B cell (primary cell): Measurements from ENCODE around the gene CAP2. TPM values are rescaled to one million over a fixed set of nuclear protein-coding genes. Genes with fewer than 3 reads are reported as not detected.

Experiments used
- ATAC-seq: fragments of 200-7000 bp; cut with Tn5 transposase; one replicate; pipeline ENCODE4 v1.10.0; 2021; ENCODE audit warnings: low read depth, mild to moderate bottlenecking, moderate number of reproducible peaks, moderate library complexity
- CTCF ChIA-PET: fragments of 350-600 bp; sonication (Branson Sonifier 250); formaldehyde crosslinking; loops from one replicate; lab custom pipeline; 2021; ENCODE audit warnings: antibody characterized with exemption, inconsistent platforms; lab: Charles Lee
- POLR2A ChIA-PET: fragments of 350-600 bp; sonication (Branson Sonifier 250); formaldehyde crosslinking; loops from one replicate; lab custom pipeline; 2021; ENCODE audit warnings: antibody characterized with exemption; lab: Charles Lee
- DNase-seq: peaks from one replicate; pipeline ENCODE4 v3.0.0; 2013
- H2AFZ ChIP-seq: 2 replicates; pipeline ENCODE4 v1.6.1; 2012; ENCODE audit warnings: mild to moderate bottlenecking, low read depth, low read length; ENCODE audit not compliant: insufficient read depth, poor library complexity, severe bottlenecking
- H3K27ac ChIP-seq, 2 donors: 1 replicate in 1 of 2; 2 replicates in 1 of 2; pipeline ENCODE4 v1.5.1; 2012 to 2013; ENCODE audit warnings: low read length in 2 of 2, mild to moderate bottlenecking in 2 of 2, moderate library complexity in 1 of 2
- H3K27me3 ChIP-seq, 4 experiments: fragments of 200-600 bp in 1 of 4; sonication (generic) in 1 of 4; replicated peaks in 1 of 4; 1 replicate in 2 of 4; 2 replicates in 2 of 4; pipeline versions ENCODE4 v1.6.1 to v1.7.0; 2013 to 2016; ENCODE audit warnings: low read length in 3 of 4, mild to moderate bottlenecking in 2 of 4, mixed read lengths in 1 of 4, moderate library complexity in 1 of 4; ENCODE audit not compliant: insufficient read depth in 4 of 4, control insufficient read depth in 3 of 4; ENCODE audit errors: control extremely low read depth in 1 of 4
- H3K36me3 ChIP-seq, 2 experiments: replicated peaks in 1 of 2; 1 replicate in 1 of 2; 2 replicates in 1 of 2; pipeline versions ENCODE4 v1.6.1 to v1.7.1; 2013; ENCODE audit warnings: low read length in 1 of 2; ENCODE audit not compliant: insufficient read depth in 2 of 2, control insufficient read depth in 1 of 2; ENCODE audit errors: control extremely low read depth in 1 of 2, extremely low read depth in 1 of 2
- H3K4me1 ChIP-seq, 2 donors: fragments of 200-600 bp in 1 of 2; sonication (generic) in 1 of 2; 1 replicate in 1 of 2; 2 replicates in 1 of 2; pipeline versions ENCODE4 v1.5.1 to v1.6.1; 2013 to 2017; ENCODE audit warnings: low read length in 2 of 2; ENCODE audit not compliant: control insufficient read depth in 2 of 2, insufficient read depth in 2 of 2
- H3K4me2 ChIP-seq: replicated peaks from 2 replicates; pipeline ENCODE3; 2012; ENCODE audit warnings: mild to moderate bottlenecking, low read depth, low read length; ENCODE audit not compliant: poor library complexity, severe bottlenecking
- H3K4me3 ChIP-seq, 5 experiments: fragments of 200-600 bp in 1 of 5; sonication (generic) in 1 of 5; 1 replicate in 3 of 5; 2 replicates in 2 of 5; pipeline versions ENCODE4 v1.5.1 to v1.7.0; 2011 to 2016; ENCODE audit warnings: low read length in 4 of 5, mild to moderate bottlenecking in 4 of 5, low read depth in 2 of 5, control low read depth in 1 of 5, moderate library complexity in 1 of 5; ENCODE audit not compliant: insufficient read depth in 1 of 5; ENCODE audit errors: control extremely low read depth in 1 of 5, extremely low read depth in 1 of 5
- H3K79me2 ChIP-seq: fragments of 200-600 bp; sonication (generic); one replicate; pipeline ENCODE4 v1.6.0; 2016; ENCODE audit warnings: low read length; ENCODE audit not compliant: control insufficient read depth, insufficient read depth
- H3K9ac ChIP-seq: fragments of 200-600 bp; sonication (generic); 2 replicates; pipeline ENCODE4 v1.6.1; 2017; ENCODE audit warnings: mild to moderate bottlenecking, low read length, moderate library complexity
- H3K9me3 ChIP-seq, 3 donors: one replicate each; pipeline versions ENCODE4 v1.6.1 to v1.7.1; 2013; ENCODE audit warnings: low read length in 2 of 3; ENCODE audit not compliant: control insufficient read depth in 2 of 3, insufficient read depth in 1 of 3; ENCODE audit errors: control extremely low read depth in 1 of 3
- H4K20me1 ChIP-seq: 2 replicates; pipeline ENCODE4 v1.6.0; 2012; ENCODE audit warnings: mild to moderate bottlenecking, low read length; ENCODE audit not compliant: insufficient read depth, control insufficient read depth, poor library complexity, severe bottlenecking
- H3K27ac Mint-ChIP-seq: one replicate; pipeline ENCODE4 v1.8.0; 2021; ENCODE audit warnings: mixed read lengths
- H3K27me3 Mint-ChIP-seq: one replicate; pipeline ENCODE4 v1.8.0; 2021; ENCODE audit warnings: mixed read lengths
- H3K4me1 Mint-ChIP-seq: one replicate; pipeline ENCODE4 v1.8.0; 2021; ENCODE audit warnings: mixed read lengths
- H3K4me3 Mint-ChIP-seq: one replicate; pipeline ENCODE4 v1.8.0; 2021; ENCODE audit warnings: mixed read lengths
- H3K9me3 Mint-ChIP-seq: one replicate; pipeline ENCODE4 v1.8.0; 2022; ENCODE audit warnings: mixed read lengths; ENCODE audit not compliant: insufficient read depth
- CTCF ChIP-seq: fragments of 200-600 bp; IDR thresholded peaks from one replicate; pipeline ENCODE4 v1.8.0; 2022; ENCODE audit warnings: antibody characterized with exemption, mild to moderate bottlenecking
- EZH2 ChIP-seq: IDR thresholded peaks from 2 replicates; pipeline ENCODE4 v1.6.1; 2012; ENCODE audit warnings: borderline replicate concordance, low read depth, mild to moderate bottlenecking, moderate library complexity, low read length; ENCODE audit not compliant: insufficient read depth, poor library complexity, severe bottlenecking
- WGBS: methylation state at CpG from one replicate; pipeline ENCODE4 v1.1.5; 2013; ENCODE audit warnings: missing lambda C conversion rate; ENCODE audit not compliant: insufficient coverage; 5-methylcytosine and 5-hydroxymethylcytosine counted together
- intact Hi-C: fragments of 100-400 bp; cut with micrococcal nuclease; formaldehyde crosslinking; loops from one replicate; pipeline ENCODE4 v1.10.0; 2022
- polyA plus RNA-seq: library from polyadenylated mRNA; depleted of rRNA; stranded (reverse); fragments of >200 nt; gene quantifications from 2 replicates; pipeline ENCODE4 v1.2.3, GENCODE V29; 2012
- total RNA-seq, 2 donors: library from RNA; stranded (reverse); fragments of 120-200 nt in 1 of 2; gene quantifications; 1 replicate in 1 of 2; 2 replicates in 1 of 2; pipeline versions ENCODE4 v1.2.3 to v1.2.4, GENCODE V29; 2013 to 2022

Gene CAP2
- total and polyA plus RNA-seq, 2 donors (not counting 1 experiment from before 2014, with no cell fraction given), result not detected

- no peaks in the 10 kb centered on the region for H3K9me3 Mint-ChIP-seq
- WGBS, result 67% methylated on average over 1 of the region's 2 CpGs
- TF ChIP-seq EZH2 (no peak), CTCF (no peak)
- Histone ChIP-seq H4K20me1 (no peaks in the 10 kb centered on the region), H3K27me3 (peaks cover 0 to 8% (median 0%) of the 10 kb centered on the region in 4 experiments), H3K4me2 (no peak overlapping the region), H3K36me3 (no peaks in the 10 kb centered on the region), H3K79me2 (no peaks in the 10 kb centered on the region), H3K9me3 (no peaks in the 10 kb centered on the region), H2AFZ (no peak overlapping the region), H3K9ac (no peak overlapping the region), H3K4me3 (no peak overlapping the region), H3K4me1 (no peaks in the 10 kb centered on the region), H3K27ac (no peak overlapping the region)
- CTCF ChIA-PET, result no interaction called here
- no peak overlapping the region for H3K4me3 Mint-ChIP-seq
- intact Hi-C loops, result no loop called here
- H3K4me1 Mint-ChIP-seq, result no peaks in the 10 kb centered on the region
- no peak overlapping the region for H3K27ac Mint-ChIP-seq
- peaks cover 31% of the 10 kb centered on the region for H3K27me3 Mint-ChIP-seq
- DNase-seq (no peak), ATAC-seq (no peak)
- POLR2A ChIA-PET, result no interaction called here
Measured at GRCh38 chr6:17493286-17493685, 99.9 kb downstream of the CAP2 start.

- ChIA-PET CTCF (no interaction called here), POLR2A (no interaction called here)
- DNase-seq (no peak), ATAC-seq (no peak)
- Histone ChIP-seq H4K20me1 (no peaks in the 10 kb centered on the region), H3K27me3 (peaks cover 0 to 8% (median 0%) of the 10 kb centered on the region in 4 experiments), H3K9me3 (no peaks in the 10 kb centered on the region), H2AFZ (no peak overlapping the region), H3K4me3 (no peak overlapping the region), H3K36me3 (no peaks in the 10 kb centered on the region), H3K4me2 (no peak overlapping the region), H3K9ac (no peak overlapping the region), H3K27ac (no peak overlapping the region), H3K79me2 (no peaks in the 10 kb centered on the region), H3K4me1 (no peaks in the 10 kb centered on the region)
- H3K27me3 Mint-ChIP-seq, result peaks cover 31% of the 10 kb centered on the region
- H3K4me3 Mint-ChIP-seq, result no peak overlapping the region
- TF ChIP-seq CTCF, result no peak
- no peak for TF ChIP-seq EZH2
- H3K4me1 Mint-ChIP-seq, result no peaks in the 10 kb centered on the region
- H3K9me3 Mint-ChIP-seq, result no peaks in the 10 kb centered on the region
- no peak overlapping the region for H3K27ac Mint-ChIP-seq
- 98% methylated on average over 4 of the region's 4 CpGs for WGBS
- intact Hi-C loops, result no loop called here
Measured at GRCh38 chr6:17494177-17494576, 100.8 kb downstream of the CAP2 start.
